PFSK-1 (cell line): ENCODE measurements around the gene GMPS.

Experiments
- FOXP2 ChIP-seq: optimal IDR thresholded peaks from 2 replicates; pipeline ENCODE3; 2011; ENCODE audit warnings: borderline replicate concordance, control low read depth, inconsistent platforms; ENCODE audit not compliant: insufficient read depth; ENCODE audit errors: extremely low read length, extremely low read depth
- POLR2AphosphoS5 ChIP-seq: IDR thresholded peaks from 2 replicates; pipeline ENCODE4 v1.6.1; 2012; ENCODE audit warnings: low read depth, mild to moderate bottlenecking, control low read depth, low read length, moderate library complexity
- SIN3A ChIP-seq: IDR thresholded peaks from 2 replicates; pipeline ENCODE4 v1.6.1; 2012; ENCODE audit warnings: mild to moderate bottlenecking, low read length, moderate library complexity, borderline replicate concordance; ENCODE audit not compliant: insufficient read depth
- TAF1 ChIP-seq: IDR thresholded peaks from 2 replicates; pipeline ENCODE4 v1.6.1; 2012; ENCODE audit warnings: low read length, control low read depth, borderline replicate concordance; ENCODE audit not compliant: insufficient read depth
- TF ChIP-seq, protein P1 (sequence below), 2 experiments: IDR thresholded peaks; 2 replicates each; pipeline versions ENCODE4 v1.6.1 to v1.8.0; 2011 to 2012; ENCODE audit warnings: low read depth in 2 of 2, low read length in 2 of 2, control low read depth in 1 of 2, inconsistent platforms in 1 of 2, mild to moderate bottlenecking in 1 of 2, moderate library complexity in 1 of 2; ENCODE audit not compliant: insufficient read depth in 1 of 2

Gene GMPS

GRCh38 chr3:155889952-155890351 lies 19.5 kb downstream of the GMPS start:
- TF ChIP-seq, protein P1, sequence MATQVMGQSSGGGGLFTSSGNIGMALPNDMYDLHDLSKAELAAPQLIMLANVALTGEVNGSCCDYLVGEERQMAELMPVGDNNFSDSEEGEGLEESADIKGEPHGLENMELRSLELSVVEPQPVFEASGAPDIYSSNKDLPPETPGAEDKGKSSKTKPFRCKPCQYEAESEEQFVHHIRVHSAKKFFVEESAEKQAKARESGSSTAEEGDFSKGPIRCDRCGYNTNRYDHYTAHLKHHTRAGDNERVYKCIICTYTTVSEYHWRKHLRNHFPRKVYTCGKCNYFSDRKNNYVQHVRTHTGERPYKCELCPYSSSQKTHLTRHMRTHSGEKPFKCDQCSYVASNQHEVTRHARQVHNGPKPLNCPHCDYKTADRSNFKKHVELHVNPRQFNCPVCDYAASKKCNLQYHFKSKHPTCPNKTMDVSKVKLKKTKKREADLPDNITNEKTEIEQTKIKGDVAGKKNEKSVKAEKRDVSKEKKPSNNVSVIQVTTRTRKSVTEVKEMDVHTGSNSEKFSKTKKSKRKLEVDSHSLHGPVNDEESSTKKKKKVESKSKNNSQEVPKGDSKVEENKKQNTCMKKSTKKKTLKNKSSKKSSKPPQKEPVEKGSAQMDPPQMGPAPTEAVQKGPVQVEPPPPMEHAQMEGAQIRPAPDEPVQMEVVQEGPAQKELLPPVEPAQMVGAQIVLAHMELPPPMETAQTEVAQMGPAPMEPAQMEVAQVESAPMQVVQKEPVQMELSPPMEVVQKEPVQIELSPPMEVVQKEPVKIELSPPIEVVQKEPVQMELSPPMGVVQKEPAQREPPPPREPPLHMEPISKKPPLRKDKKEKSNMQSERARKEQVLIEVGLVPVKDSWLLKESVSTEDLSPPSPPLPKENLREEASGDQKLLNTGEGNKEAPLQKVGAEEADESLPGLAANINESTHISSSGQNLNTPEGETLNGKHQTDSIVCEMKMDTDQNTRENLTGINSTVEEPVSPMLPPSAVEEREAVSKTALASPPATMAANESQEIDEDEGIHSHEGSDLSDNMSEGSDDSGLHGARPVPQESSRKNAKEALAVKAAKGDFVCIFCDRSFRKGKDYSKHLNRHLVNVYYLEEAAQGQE (IDR thresholded peaks at IDR 0.05; ENCODE audit: insufficient read depth in 1 of 2, low read depth in 2 of 2, low read length in 2 of 2): no peak
- no peak for TF ChIP-seq POLR2AphosphoS5

DNA sequence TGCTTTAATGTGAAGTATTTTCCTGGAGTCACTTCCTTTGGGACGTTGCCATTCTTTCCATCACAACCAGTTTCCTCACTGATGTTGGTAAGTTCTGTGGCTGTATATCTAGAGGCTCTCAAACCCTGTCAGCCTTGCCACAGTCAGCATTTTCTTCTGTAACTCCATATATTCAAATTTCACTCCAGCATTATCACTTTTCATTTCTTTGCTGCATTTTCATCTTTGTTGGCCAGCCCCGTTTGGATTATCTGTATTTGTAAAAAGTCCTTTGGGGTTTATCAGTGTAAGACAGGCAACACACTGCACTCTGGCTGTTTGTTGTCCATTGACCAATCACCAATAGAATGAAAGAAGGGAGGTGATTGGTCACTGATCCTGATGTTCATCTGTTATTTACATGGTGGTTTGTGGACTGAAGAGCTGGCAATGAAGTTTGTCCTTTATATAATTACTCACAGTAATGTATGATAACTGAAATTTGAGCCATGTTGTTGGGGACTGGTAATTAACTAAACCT lies 20.3 kb downstream of the GMPS start:
- TF ChIP-seq TAF1: no peak
- TF ChIP-seq FOXP2: no peak
- TF ChIP-seq, protein P1 (IDR thresholded peaks at IDR 0.05; ENCODE audit: insufficient read depth in 1 of 2, low read depth in 2 of 2, low read length in 2 of 2): no peak
- TF ChIP-seq SIN3A: no peak
- TF ChIP-seq POLR2AphosphoS5: no peak

DNA sequence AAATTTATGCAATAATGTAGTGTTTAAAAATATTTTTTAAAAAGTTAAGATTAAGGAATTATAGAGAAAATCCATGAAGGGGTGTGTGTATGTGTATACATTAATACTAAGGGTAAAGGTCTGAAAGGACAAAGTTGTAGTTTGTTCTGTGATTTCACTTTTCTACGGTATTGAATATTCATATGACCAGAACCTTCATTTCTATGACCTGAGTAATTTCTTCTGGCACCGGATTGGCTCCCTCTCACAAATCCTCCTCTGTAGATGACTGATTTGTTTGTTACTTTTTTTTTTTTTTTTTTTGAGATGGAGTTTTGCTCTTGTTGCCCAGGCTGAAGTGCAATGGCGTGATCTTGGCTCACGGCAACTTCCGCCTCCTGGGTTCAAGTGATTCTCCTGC lies 20.9 kb downstream of the GMPS start:
- no peak for TF ChIP-seq TAF1
- TF ChIP-seq POLR2AphosphoS5: no peak
- no peak for TF ChIP-seq SIN3A
- TF ChIP-seq, protein P1 (IDR thresholded peaks at IDR 0.05; ENCODE audit: insufficient read depth in 1 of 2, low read depth in 2 of 2, low read length in 2 of 2): no peak
- TF ChIP-seq FOXP2: no peak

DNA sequence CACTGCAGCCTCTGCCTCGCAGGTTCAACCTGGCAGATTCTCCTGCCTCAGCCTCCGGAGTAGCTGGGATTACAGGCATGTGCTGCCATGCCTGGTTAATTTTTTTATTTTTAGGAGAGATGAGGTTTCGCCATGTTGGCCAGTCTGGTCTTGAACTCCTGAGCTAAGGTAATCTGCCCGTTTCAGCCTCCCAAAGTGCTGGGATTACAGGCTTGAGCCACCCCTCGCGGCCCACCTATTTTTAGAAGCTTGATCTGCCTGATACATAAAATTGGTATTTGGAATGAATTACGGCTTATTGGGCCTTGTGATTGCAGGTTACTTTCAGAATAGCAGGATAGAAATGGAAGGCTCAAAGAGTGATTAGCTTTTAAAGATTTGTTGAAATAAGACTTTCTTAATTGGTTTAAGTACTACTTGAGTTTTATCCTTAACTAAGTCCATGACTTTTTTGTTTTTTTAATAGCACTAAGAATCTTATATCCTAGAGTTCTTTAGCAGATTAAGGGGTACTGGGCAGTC lies 25.0 kb downstream of the GMPS start:
- TF ChIP-seq POLR2AphosphoS5: no peak
- TF ChIP-seq, protein P1 (IDR thresholded peaks at IDR 0.05; ENCODE audit: insufficient read depth in 1 of 2, low read depth in 2 of 2, low read length in 2 of 2): no peak
- TF ChIP-seq TAF1: no peak

DNA sequence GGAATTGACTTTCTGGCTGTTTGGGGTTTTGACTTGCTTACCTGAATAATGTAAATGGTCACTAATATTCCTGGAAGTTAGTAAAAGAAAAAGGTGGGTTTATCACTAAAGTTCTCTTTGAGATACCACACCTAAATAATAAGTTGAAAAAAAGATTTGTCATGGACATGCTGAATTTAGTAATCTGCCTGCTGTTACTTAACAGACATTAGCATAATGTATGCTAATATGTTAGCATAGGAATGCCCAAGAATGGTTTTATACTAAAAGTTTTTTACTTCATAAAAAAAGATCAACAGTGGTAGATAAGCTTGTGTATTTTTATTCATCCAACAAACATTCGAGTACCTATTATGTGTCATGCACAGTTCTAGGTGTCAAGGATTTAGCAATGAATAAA lies 36.5 kb downstream of the GMPS start:
- no peak for TF ChIP-seq SIN3A
- no peak for TF ChIP-seq POLR2AphosphoS5
- TF ChIP-seq, protein P1 (IDR thresholded peaks at IDR 0.05; ENCODE audit: insufficient read depth in 1 of 2, low read depth in 2 of 2, low read length in 2 of 2): no peak
- TF ChIP-seq TAF1: no peak
- TF ChIP-seq FOXP2: no peak
